A549 (cell line): Measurements from ENCODE around the gene HPN. TPM values are rescaled to one million over a fixed set of nuclear protein-coding genes. Genes with fewer than 3 reads are reported as not detected.

Experiments used
- ATAC-seq, 2 experiments: fragments of 200-7000 bp in 1 of 2; fragments of >200 bp in 1 of 2; cut with Nextera tagmentation in 1 of 2; cut with Tn5 transposase in 1 of 2; 3 replicates each; pipeline versions ENCODE4 v1.8.0 to v1.9.1; 2018 to 2020; ENCODE audit warnings: mild to moderate bottlenecking in 1 of 2, moderate library complexity in 1 of 2
- CTCF ChIA-PET: fragments of 300-600 bp; sonication (Branson Sonifier 250); formaldehyde crosslinking; extraction: SDS; loops from one replicate; lab custom pipeline; 2021; ENCODE audit warnings: antibody characterized with exemption, inconsistent platforms; lab: Yijun Ruan, JAX
- POLR2A ChIA-PET: fragments of 350-600 bp; formaldehyde crosslinking; extraction: SDS; loops from one replicate; lab custom pipeline; 2021; ENCODE audit warnings: antibody characterized with exemption, inconsistent platforms; lab: Yijun Ruan, JAX
- DNase-seq, 2 experiments: peaks; one replicate each; pipeline versions ENCODE4 v3.0.0 to v3.0.0-alpha.2; 2011 to 2016; ENCODE audit warnings: low read depth in 1 of 2, low spot score in 1 of 2
- FAIRE-seq: peaks from 2 replicates; lab custom pipeline; 2011; peaks lifted over from hg19 to GRCh38; lab: Jason Lieb, UNC
- H3K27ac ChIP-seq, 2 experiments: fragments of >200 bp; sonication (Bioruptor Twin); formaldehyde crosslinking; 3 replicates each; pipeline ENCODE4 v1.5.1; 2016 to 2017
- H3K4me1 ChIP-seq: fragments of >200 bp; sonication (Bioruptor Twin); formaldehyde crosslinking; 3 replicates; pipeline ENCODE4 v1.6.1; 2016
- H3K4me2 ChIP-seq: fragments of >200 bp; sonication (Bioruptor Twin); formaldehyde crosslinking; 3 replicates; pipeline ENCODE4 v1.6.1; 2016
- H3K4me3 ChIP-seq: fragments of >200 bp; sonication (Bioruptor Twin); formaldehyde crosslinking; 3 replicates; pipeline ENCODE4 v1.5.1; 2016
- H3K9me3 ChIP-seq: fragments of >200 bp; sonication (Bioruptor Twin); formaldehyde crosslinking; 3 replicates; pipeline ENCODE4 v1.6.1; 2016
- ATOH8 ChIP-seq: fragments of 250-450 bp; sonication (Bioruptor Pico); IDR thresholded peaks from 2 replicates; pipeline ENCODE4 v1.5.0; 2020; ENCODE audit warnings: low read depth, mild to moderate bottlenecking, moderate library complexity
- CBX2 ChIP-seq: fragments of 200-600 bp; sonication (generic); IDR thresholded peaks from 2 replicates; pipeline ENCODE4 v1.6.1; 2016; ENCODE audit warnings: low read depth, mild to moderate bottlenecking, borderline replicate concordance
- CHD2 ChIP-seq: fragments of 150-350 bp; IDR thresholded peaks from 2 replicates; pipeline ENCODE4 v1.6.1; 2014; ENCODE audit warnings: low read length; ENCODE audit not compliant: partially characterized antibody
- CTCF ChIP-seq: fragments of >200 bp; sonication (Bioruptor Twin); formaldehyde crosslinking; IDR thresholded peaks from 3 replicates; pipeline ENCODE4 v1.5.1; 2016
- EHF ChIP-seq: fragments of 250-450 bp; sonication (Bioruptor Pico); IDR thresholded peaks from 2 replicates; pipeline ENCODE4 v1.5.0; 2020; ENCODE audit warnings: mild to moderate bottlenecking
- ELK1 ChIP-seq: fragments of 150-350 bp; IDR thresholded peaks from 2 replicates; pipeline ENCODE4 v1.6.1; 2014; ENCODE audit warnings: low read depth, mild to moderate bottlenecking, low read length
- EP300 ChIP-seq, 2 experiments: fragments of >200 bp; sonication (Bioruptor Twin); formaldehyde crosslinking; IDR thresholded peaks; 2 replicates in 1 of 2; 3 replicates in 1 of 2; pipeline ENCODE4 v1.6.1; 2016 to 2017
- ESRRA ChIP-seq: fragments of 150-350 bp; IDR thresholded peaks from 2 replicates; pipeline ENCODE4 v1.6.1; 2014; ENCODE audit warnings: mild to moderate bottlenecking, low read length, borderline replicate concordance
- FOSB ChIP-seq: fragments of 250-450 bp; sonication (Bioruptor Pico); IDR thresholded peaks from 2 replicates; pipeline ENCODE4 v1.5.0; 2020; ENCODE audit warnings: mild to moderate bottlenecking, moderate library complexity
- GATA3 ChIP-seq: IDR thresholded peaks from 2 replicates; pipeline ENCODE4 v1.6.1; 2012; ENCODE audit warnings: borderline replicate concordance
- HOXA7 ChIP-seq: fragments of 250-450 bp; sonication (Bioruptor Pico); IDR thresholded peaks from 2 replicates; pipeline ENCODE4 v1.5.0; 2020; ENCODE audit warnings: mild to moderate bottlenecking, moderate library complexity
- HOXB5 ChIP-seq: fragments of 250-450 bp; sonication (Bioruptor Pico); IDR thresholded peaks from 2 replicates; pipeline ENCODE4 v1.5.0; 2020; ENCODE audit warnings: mild to moderate bottlenecking, moderate library complexity
- JUNB ChIP-seq: fragments of >200 bp; sonication (Bioruptor Twin); formaldehyde crosslinking; IDR thresholded peaks from 2 replicates; pipeline ENCODE4 v1.6.1; 2016
- MAX ChIP-seq: IDR thresholded peaks from 2 replicates; pipeline ENCODE4 v1.6.1; 2012
- MYC ChIP-seq: IDR thresholded peaks from 2 replicates; pipeline ENCODE4 v1.6.1; 2012; ENCODE audit warnings: mild to moderate bottlenecking, inconsistent platforms, low read length, improper control_type of control experiment, borderline replicate concordance
- NPAS2 ChIP-seq: fragments of 250-450 bp; sonication (Bioruptor Pico); IDR thresholded peaks from 2 replicates; pipeline ENCODE4 v1.8.0; 2022; ENCODE audit warnings: mild to moderate bottlenecking, moderate library complexity, borderline replicate concordance
- PHF8 ChIP-seq: fragments of 200-600 bp; sonication (generic); IDR thresholded peaks from 2 replicates; pipeline ENCODE4 v1.6.1; 2016; ENCODE audit warnings: low read depth, mild to moderate bottlenecking, antibody characterized with exemption, moderate library complexity, borderline replicate concordance
- POLR2AphosphoS2 ChIP-seq: conservative IDR thresholded peaks from 2 replicates; pipeline ENCODE4 v1.6.1; 2012; ENCODE audit warnings: low read length, improper control_type of control experiment, inconsistent platforms
- RCOR1 ChIP-seq: fragments of 150-350 bp; IDR thresholded peaks from 2 replicates; pipeline ENCODE4 v1.6.1; 2014; ENCODE audit warnings: antibody characterized with exemption, low read length, low read depth
- REST ChIP-seq: fragments of 200-600 bp; sonication (generic); IDR thresholded peaks from 2 replicates; pipeline ENCODE4 v1.6.1; 2016; ENCODE audit warnings: antibody characterized with exemption, mild to moderate bottlenecking, moderate library complexity
- SMC3 ChIP-seq: fragments of >200 bp; sonication (Bioruptor Twin); formaldehyde crosslinking; IDR thresholded peaks from 3 replicates; pipeline ENCODE4 v1.6.1; 2018; ENCODE audit warnings: inconsistent platforms
- TP53 ChIP-seq: fragments of 250-450 bp; sonication (Bioruptor Pico); IDR thresholded peaks from 2 replicates; pipeline ENCODE4 v1.5.0; 2021; ENCODE audit warnings: mild to moderate bottlenecking, moderate library complexity
- ZNF302 ChIP-seq: fragments of 250-450 bp; sonication (Bioruptor Pico); IDR thresholded peaks from 2 replicates; pipeline ENCODE4 v1.9.0; 2021; ENCODE audit warnings: inconsistent platforms, mild to moderate bottlenecking, moderate library complexity
- WGBS: methylation state at CpG from one replicate; pipeline ENCODE4 v1.1.6; 2017; ENCODE audit errors: missing lambda C conversion rate; 5-methylcytosine and 5-hydroxymethylcytosine counted together
- polyA plus RNA-seq, 4 experiments: library from polyadenylated mRNA; depleted of rRNA in 3 of 4; stranded (reverse); fragments of >200 nt; fragmentation: RNase III in 1 of 4; extraction: RNeasy Plus Mini Kit Qiagen cat#74134 plus additional on column Dnase treatment in 1 of 4; gene quantifications; 2 replicates in 3 of 4; 3 replicates in 1 of 4; pipeline ENCODE4 v1.2.3, GENCODE V29; 2011 to 2017
- TF ChIP-seq, protein P1 (sequence below): fragments of >200 bp; sonication (Bioruptor Twin); formaldehyde crosslinking; IDR thresholded peaks from 3 replicates; pipeline ENCODE4 v1.6.1; 2016
- TF ChIP-seq, protein P2 (sequence below): fragments of >200 bp; sonication (Bioruptor Twin); formaldehyde crosslinking; IDR thresholded peaks from 2 replicates; pipeline ENCODE4 v1.6.1; 2016
- TF ChIP-seq, protein P3 (sequence below): fragments of 450-650 bp; IDR thresholded peaks from 2 replicates; pipeline ENCODE4 v1.6.1; 2014; ENCODE audit warnings: antibody characterized with exemption

Gene HPN
- polyA plus RNA-seq, 2 of the 4 experiments (the other 2 are of a cell fraction) = 0.06 to 0.08 TPM

DNA sequence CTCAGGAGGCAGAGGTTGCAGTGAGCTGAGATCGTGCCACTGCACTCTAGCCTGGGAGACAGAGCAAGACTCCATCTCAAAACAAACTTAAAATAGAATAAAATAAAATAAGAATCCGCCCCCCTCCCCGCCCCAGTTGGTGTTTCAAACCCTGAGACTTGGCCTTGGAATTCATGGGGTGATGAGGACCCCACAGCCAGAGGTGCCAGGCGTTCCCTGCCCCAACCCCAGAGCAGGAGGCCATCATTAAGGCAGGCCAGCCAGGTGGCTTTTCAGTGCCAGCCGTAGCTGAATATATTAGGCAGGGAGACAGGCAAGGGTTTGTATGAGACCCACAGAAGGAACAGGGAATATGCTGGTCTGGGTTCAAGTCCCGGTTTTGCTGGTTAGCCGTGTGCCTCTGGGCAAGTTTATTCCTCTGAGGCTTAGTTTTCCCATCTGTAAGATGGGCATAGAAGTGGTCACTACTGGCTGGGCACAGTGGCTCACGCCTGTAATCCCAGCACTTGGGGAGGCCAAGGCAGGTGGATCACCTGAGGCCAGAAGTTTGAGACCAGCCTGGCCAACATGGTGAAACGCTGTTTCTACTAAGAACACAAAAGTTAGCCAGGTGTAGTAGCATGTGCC lies 12.3 kb downstream of the HPN start:
- ChIA-PET POLR2A (no interaction called here), CTCF (interaction anchor here (1.0 to 18.1 kb wide), 7 partner anchors 5 to 100 kb away, joined by 3 to 374 read pairs (median 46); partner anchors contain the start of gene HPN)
- Histone ChIP-seq H3K9me3 (no peaks in the 10 kb centered on the region), H3K4me2 (no peak overlapping the region), H3K4me3 (no peak overlapping the region), H3K27ac (no peak overlapping the region), H3K4me1 (peaks cover 13% of the 10 kb centered on the region)
- TF ChIP-seq FOSB (CRISPR knock-in tag) = no peak
- no peak for TF ChIP-seq ZNF302 (CRISPR knock-in tag)
- TF ChIP-seq, protein P1, sequence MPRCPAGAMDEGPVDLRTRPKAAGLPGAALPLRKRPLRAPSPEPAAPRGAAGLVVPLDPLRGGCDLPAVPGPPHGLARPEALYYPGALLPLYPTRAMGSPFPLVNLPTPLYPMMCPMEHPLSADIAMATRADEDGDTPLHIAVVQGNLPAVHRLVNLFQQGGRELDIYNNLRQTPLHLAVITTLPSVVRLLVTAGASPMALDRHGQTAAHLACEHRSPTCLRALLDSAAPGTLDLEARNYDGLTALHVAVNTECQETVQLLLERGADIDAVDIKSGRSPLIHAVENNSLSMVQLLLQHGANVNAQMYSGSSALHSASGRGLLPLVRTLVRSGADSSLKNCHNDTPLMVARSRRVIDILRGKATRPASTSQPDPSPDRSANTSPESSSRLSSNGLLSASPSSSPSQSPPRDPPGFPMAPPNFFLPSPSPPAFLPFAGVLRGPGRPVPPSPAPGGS = no peak
- TF ChIP-seq ESRRA = no peak
- no peak for TF ChIP-seq HOXA7 (CRISPR knock-in tag)
- TF ChIP-seq PHF8 = no peak
- TF ChIP-seq ELK1 = no peak
- TF ChIP-seq TP53 = no peak
- TF ChIP-seq POLR2AphosphoS2 = no peak
- TF ChIP-seq CHD2 = no peak
- TF ChIP-seq CBX2 = no peak
- no peak for ATAC-seq
- DNase-seq = no peak
- 61% methylated on average over 9 of the region's 9 CpGs for WGBS
- no peak for FAIRE-seq

DNA sequence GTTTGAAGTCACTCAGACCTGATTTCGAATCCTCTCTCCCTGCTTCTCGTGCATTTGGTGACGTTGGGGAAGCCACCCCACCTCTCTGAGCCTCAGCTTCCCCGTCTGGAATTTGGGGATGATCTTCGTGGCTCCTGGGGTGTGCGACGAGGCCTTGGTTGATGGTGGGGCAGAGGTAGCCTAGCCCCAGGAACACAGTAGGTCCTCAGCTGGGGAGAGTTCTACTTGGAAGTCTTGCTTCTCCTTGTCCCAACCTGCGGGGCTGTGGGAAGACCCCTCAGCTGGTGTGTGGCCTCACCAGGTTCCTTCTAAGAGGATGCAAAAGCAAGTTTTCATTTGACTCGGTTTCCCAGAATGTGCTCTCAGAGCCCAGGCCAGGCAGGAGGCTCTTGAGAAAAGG lies 13.1 kb downstream of the HPN start:
- TF ChIP-seq EHF (CRISPR knock-in tag) = no peak
- TF ChIP-seq REST = no peak
- no peak for TF ChIP-seq TP53
- TF ChIP-seq GATA3 = no peak
- no peak for TF ChIP-seq SMC3
- TF ChIP-seq, protein P2, sequence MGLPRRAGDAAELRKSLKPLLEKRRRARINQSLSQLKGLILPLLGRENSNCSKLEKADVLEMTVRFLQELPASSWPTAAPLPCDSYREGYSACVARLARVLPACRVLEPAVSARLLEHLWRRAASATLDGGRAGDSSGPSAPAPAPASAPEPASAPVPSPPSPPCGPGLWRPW = no peak
- no peak for TF ChIP-seq JUNB
- TF ChIP-seq NPAS2 (CRISPR knock-in tag) = no peak
- TF ChIP-seq RCOR1 = no peak
- TF ChIP-seq ATOH8 (CRISPR knock-in tag) = no peak
- no peak for TF ChIP-seq FOSB (CRISPR knock-in tag)
- TF ChIP-seq EP300 (IDR thresholded peaks at IDR 0.05) = no peak
- TF ChIP-seq MAX = no peak
- no peak for TF ChIP-seq HOXB5 (CRISPR knock-in tag)
- no peak for TF ChIP-seq ZNF302 (CRISPR knock-in tag)
- no peak for TF ChIP-seq CTCF
- TF ChIP-seq, protein P3, sequence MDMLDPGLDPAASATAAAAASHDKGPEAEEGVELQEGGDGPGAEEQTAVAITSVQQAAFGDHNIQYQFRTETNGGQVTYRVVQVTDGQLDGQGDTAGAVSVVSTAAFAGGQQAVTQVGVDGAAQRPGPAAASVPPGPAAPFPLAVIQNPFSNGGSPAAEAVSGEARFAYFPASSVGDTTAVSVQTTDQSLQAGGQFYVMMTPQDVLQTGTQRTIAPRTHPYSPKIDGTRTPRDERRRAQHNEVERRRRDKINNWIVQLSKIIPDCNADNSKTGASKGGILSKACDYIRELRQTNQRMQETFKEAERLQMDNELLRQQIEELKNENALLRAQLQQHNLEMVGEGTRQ = no peak
- no peak for TF ChIP-seq MYC
- ChIA-PET CTCF (interaction anchor here (0.8 to 18.1 kb wide), 16 partner anchors 5 to 99 kb away, joined by 3 to 374 read pairs (median 5); partner anchors contain the start of genes FXYD3, FXYD7 and HPN), POLR2A (no interaction called here)
- no peaks in the 10 kb centered on the region for H3K9me3 ChIP-seq
- 53% methylated on average over 9 of the region's 9 CpGs for WGBS
- no peak for FAIRE-seq
- no peak overlapping the region for H3K27ac ChIP-seq
- H3K4me3 ChIP-seq = no peak overlapping the region
- H3K4me1 ChIP-seq = peaks cover 7% of the 10 kb centered on the region; the same call in 1 of the 3 replicates
- no peak for DNase-seq
- no peak for ATAC-seq
- H3K4me2 ChIP-seq = no peak overlapping the region
